ENCODE results near the gene ZNHIT6.

DNA sequence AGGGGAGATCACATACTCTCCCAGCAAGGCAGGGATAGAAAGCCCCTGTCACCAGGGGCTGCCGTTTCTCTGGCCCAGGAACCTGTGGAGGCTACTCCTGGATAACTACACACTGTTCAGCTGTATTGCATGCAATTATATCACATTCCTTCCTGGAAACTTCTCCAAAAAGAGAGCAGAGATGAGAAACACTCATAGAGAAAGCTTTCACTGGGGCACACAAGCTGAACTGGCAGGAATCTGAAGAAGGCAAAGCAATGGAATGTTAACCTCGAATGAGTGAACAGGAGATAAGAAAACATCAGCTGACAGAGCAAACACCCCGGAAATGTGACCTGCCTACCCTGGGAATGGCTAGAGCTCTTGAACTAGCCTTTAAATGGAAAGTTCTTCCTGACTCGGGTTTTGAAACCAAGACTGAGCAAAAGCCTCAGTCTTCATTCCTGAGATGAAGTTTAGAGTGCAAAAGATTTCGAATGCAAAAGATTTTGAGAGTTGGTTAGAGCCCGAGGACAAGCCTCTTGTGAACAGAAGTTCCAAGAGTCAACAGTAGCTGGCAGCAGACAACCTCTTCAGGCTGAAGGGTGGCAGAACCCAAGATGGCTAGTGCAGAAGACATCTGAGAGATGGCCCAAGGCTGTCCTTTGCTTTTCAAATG is 95.4 kb downstream of the ZNHIT6 start:
- TF ChIP-seq CTCF (IDR thresholded peaks at IDR 0.05; ENCODE audit: low read length) (peak; percentile 48), EZH2 (IDR thresholded peaks at IDR 0.05; ENCODE audit: borderline replicate concordance, low read length) (no peak)

All from OCI-LY1 (cell line).